Ectodermal cell (in vitro differentiated cells): ENCODE results near the gene SLIT2.

ENCODE experiments used
- H3K27ac ChIP-seq: 2 replicates; pipeline ENCODE4 v1.7.0; 2013; ENCODE audit warnings: mild to moderate bottlenecking, low read depth, low read length; ENCODE audit not compliant: insufficient read depth, poor library complexity, severe bottlenecking
- H3K27me3 ChIP-seq: 2 replicates; pipeline ENCODE4 v1.7.0; 2013; ENCODE audit warnings: mild to moderate bottlenecking, low read length; ENCODE audit not compliant: insufficient read depth, control insufficient read depth, poor library complexity, severe bottlenecking
- H3K36me3 ChIP-seq: one replicate; pipeline ENCODE4 v1.7.0; 2013; ENCODE audit warnings: low read length; ENCODE audit not compliant: control insufficient read depth, insufficient read depth
- H3K4me1 ChIP-seq: one replicate; pipeline ENCODE4 v1.7.0; 2013; ENCODE audit warnings: low read length; ENCODE audit not compliant: control insufficient read depth, insufficient read depth
- H3K4me3 ChIP-seq: 2 replicates; pipeline ENCODE4 v1.7.0; 2013; ENCODE audit warnings: low read depth, low read length, control low read depth; ENCODE audit not compliant: insufficient read depth
- H3K9me3 ChIP-seq: 2 replicates; pipeline ENCODE4 v1.7.0; 2013; ENCODE audit warnings: mild to moderate bottlenecking, low read length, moderate library complexity; ENCODE audit not compliant: control insufficient read depth
- WGBS, 2 experiments: methylation state at CpG; one replicate each; pipeline ENCODE4 v1.1.7; 2013; ENCODE audit warnings: missing lambda C conversion rate in 2 of 2; 5-methylcytosine and 5-hydroxymethylcytosine counted together

Gene SLIT2

GRCh38 chr4:20264688-20265087 lies 13.0 kb downstream of the SLIT2 start:
- Histone ChIP-seq H3K4me3 (no peak overlapping the region), H3K27ac (no peak overlapping the region), H3K27me3 (no peaks in the 10 kb centered on the region), H3K4me1 (peaks cover 6% of the 10 kb centered on the region), H3K36me3 (no peaks in the 10 kb centered on the region), H3K9me3 (no peaks in the 10 kb centered on the region)

- H3K27me3 ChIP-seq: no peaks in the 10 kb centered on the region
- no peak overlapping the region for H3K27ac ChIP-seq
- peaks cover 6% of the 10 kb centered on the region for H3K4me1 ChIP-seq
- 100% methylated on average over 1 of the region's 1 CpG for WGBS, 2 experiments
- no peaks in the 10 kb centered on the region for H3K9me3 ChIP-seq
- no peaks in the 10 kb centered on the region for H3K36me3 ChIP-seq
- H3K4me3 ChIP-seq: no peak overlapping the region
Measured at GRCh38 chr4:20265726-20266125, 14.0 kb downstream of the SLIT2 start.

- H3K27me3 ChIP-seq: no peaks in the 10 kb centered on the region
- WGBS, 2 experiments: 78 to 80% methylated on average over 4 of the region's 4 CpGs
Measured at GRCh38 chr4:20266215-20267082, 14.7 kb downstream of the SLIT2 start.

DNA sequence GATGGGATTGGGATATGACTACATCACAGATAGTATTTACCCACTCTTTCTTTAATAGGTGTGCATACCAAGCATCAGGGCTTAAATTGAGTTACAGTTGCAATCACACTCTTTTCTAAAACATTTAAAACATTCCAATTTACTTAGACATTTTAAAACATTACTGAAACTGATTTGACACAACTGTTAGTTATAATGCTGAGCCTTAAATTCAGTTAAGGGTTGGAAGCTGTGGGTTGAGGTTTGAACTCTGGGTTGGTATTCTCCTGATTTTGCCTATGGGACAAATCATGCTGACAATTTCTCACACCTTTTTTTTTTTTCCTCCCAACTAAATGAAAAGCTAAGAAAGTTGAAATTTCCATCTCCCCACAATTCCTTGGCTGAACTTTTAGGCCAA lies 16.3 kb downstream of the SLIT2 start:
- H3K9me3 ChIP-seq: no peaks in the 10 kb centered on the region
- no peaks in the 10 kb centered on the region for H3K27me3 ChIP-seq
- no peak overlapping the region for H3K27ac ChIP-seq
- H3K4me1 ChIP-seq: peaks cover 6% of the 10 kb centered on the region
- H3K4me3 ChIP-seq: no peak overlapping the region
- H3K36me3 ChIP-seq: no peaks in the 10 kb centered on the region

More at GRCh38 chr4:20266215-20267082, 14.7 kb downstream of the SLIT2 start:
- Histone ChIP-seq H3K4me1 (peaks cover 6% of the 10 kb centered on the region), H3K27ac (no peak overlapping the region), H3K9me3 (no peaks in the 10 kb centered on the region), H3K36me3 (no peaks in the 10 kb centered on the region), H3K4me3 (no peak overlapping the region)

- 83 to 100% methylated on average over 1 of the region's 1 CpG for WGBS, 2 experiments
- Histone ChIP-seq H3K9me3 (no peaks in the 10 kb centered on the region), H3K27ac (no peak overlapping the region), H3K36me3 (no peaks in the 10 kb centered on the region), H3K4me3 (no peak overlapping the region), H3K4me1 (peaks cover 6% of the 10 kb centered on the region), H3K27me3 (no peaks in the 10 kb centered on the region)
Measured at GRCh38 chr4:20269320-20269719, 17.6 kb downstream of the SLIT2 start.

DNA sequence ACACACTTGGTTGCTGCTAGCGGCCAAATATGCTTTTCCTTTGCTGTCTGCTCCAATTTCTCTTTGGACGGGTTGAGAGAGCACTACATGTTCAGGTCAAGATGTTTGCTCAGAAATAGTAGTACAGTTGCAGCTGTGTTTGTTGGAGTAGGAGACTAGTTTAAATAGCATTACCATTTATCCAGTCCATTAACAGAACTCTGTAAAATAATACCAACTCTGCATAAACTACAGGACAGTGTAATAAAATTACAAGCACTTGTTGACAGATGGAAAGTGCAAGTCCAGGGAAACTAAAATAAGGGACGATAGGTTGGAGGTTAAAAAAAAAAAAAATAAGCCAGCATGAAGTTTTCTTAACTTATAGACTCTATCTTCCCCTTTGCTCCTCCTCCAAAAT lies 20.2 kb downstream of the SLIT2 start:
- Histone ChIP-seq H3K27me3 (no peaks in the 10 kb centered on the region), H3K4me1 (peaks cover under 1% of the 10 kb centered on the region), H3K27ac (no peak overlapping the region), H3K9me3 (no peaks in the 10 kb centered on the region), H3K36me3 (no peaks in the 10 kb centered on the region), H3K4me3 (no peak overlapping the region)
- 83 to 97% methylated on average over 2 of the region's 3 CpGs for WGBS, 2 experiments

DNA sequence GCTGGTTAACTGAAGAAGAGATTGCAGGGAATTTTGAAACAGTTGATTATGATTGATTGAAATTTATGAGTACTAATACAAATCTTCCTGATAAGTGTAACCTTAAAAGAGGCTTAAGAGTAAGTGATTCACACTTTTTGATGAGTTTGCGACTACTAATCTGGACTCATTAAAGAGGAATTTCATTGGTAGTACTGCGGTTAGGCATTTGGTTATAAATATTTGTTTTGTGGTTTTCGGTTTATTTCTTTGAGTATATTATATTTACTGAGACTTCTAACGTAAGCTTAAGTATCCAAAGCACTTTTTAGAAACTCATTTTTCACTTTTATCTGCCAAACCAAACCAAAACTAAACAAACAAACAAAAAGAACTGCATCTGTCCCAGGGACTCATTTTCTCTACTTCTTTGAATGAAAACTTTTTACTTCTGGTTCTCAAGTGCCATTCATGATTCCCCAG lies 20.7 kb downstream of the SLIT2 start:
- H3K4me3 ChIP-seq: no peak overlapping the region
- H3K27me3 ChIP-seq: no peaks in the 10 kb centered on the region
- no peaks in the 10 kb centered on the region for H3K36me3 ChIP-seq
- H3K9me3 ChIP-seq: no peaks in the 10 kb centered on the region
- no peaks in the 10 kb centered on the region for H3K4me1 ChIP-seq
- WGBS, 2 experiments: 94 to 100% methylated on average over 3 of the region's 4 CpGs
- no peak overlapping the region for H3K27ac ChIP-seq

- H3K36me3 ChIP-seq: no peaks in the 10 kb centered on the region
- no peaks in the 10 kb centered on the region for H3K27me3 ChIP-seq
- H3K4me1 ChIP-seq: no peaks in the 10 kb centered on the region
- 94% methylated on average over 11 of the region's 11 CpGs for whole genome bisulfite sequencing, 2 experiments
- H3K27ac ChIP-seq: no peak overlapping the region
- H3K9me3 ChIP-seq: no peaks in the 10 kb centered on the region
- no peak overlapping the region for H3K4me3 ChIP-seq
Measured at GRCh38 chr4:20273793-20274192, 22.1 kb downstream of the SLIT2 start.

DNA sequence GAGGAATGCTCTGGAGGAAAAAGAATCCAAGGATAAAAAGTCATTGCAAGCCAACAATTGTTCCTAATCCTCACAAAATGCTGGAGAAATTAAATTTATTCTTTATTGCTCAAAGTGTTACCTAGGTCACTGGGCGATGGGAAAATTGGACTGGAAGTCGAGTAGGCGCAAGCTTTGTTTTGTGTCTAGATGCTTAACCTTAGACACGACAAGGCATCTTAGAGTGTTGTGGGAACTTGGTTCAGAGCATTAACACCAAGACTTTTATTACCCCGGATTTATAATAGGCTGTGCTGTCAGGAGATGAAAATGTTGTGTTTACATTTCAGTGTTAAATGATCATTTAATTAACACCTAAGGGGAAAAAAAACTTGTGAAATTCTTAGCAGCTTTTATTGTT lies 25.1 kb downstream of the SLIT2 start:
- Histone ChIP-seq H3K9me3 (no peaks in the 10 kb centered on the region), H3K27me3 (no peaks in the 10 kb centered on the region), H3K27ac (no peak overlapping the region), H3K36me3 (no peaks in the 10 kb centered on the region), H3K4me3 (no peak overlapping the region), H3K4me1 (peaks cover 7% of the 10 kb centered on the region)
- WGBS, 2 experiments: 92% methylated on average over 4 to 5 of the region's 5 CpGs

DNA sequence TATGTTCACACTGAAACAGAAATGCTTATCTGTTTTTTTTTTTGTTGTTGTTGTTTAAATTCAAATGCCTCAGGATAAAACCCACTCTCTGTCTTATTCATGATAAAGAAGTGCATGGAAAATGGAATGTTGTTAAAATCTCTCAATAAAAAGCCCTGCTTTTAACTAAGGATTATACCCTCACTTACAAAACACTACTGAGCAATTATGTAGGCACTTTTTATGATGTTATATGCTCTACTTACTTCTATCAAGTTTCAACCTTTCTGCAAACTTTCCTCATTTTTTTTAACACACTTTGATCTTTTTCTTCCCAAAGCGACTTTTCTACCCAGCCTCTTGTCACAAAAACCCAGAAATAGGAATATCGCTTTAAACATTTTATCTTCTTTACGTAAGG lies 26.5 kb downstream of the SLIT2 start:
- Histone ChIP-seq H3K9me3 (no peaks in the 10 kb centered on the region), H3K27me3 (no peaks in the 10 kb centered on the region), H3K4me1 (peaks cover 10% of the 10 kb centered on the region), H3K27ac (no peak overlapping the region), H3K4me3 (no peak overlapping the region), H3K36me3 (no peaks in the 10 kb centered on the region)
- 91 to 92% methylated on average over 3 of the region's 3 CpGs for WGBS, 2 experiments
